Gastrocnemius medialis (tissue), 4 donors: ENCODE data around the gene NRF1. TPM values are rescaled to one million over a fixed set of nuclear protein-coding genes. Genes with fewer than 3 reads are reported as not detected.

Experiments
- ATAC-seq, 2 donors: fragments of 150-250 bp; one replicate each; pipeline ENCODE4 v1.9.1; 2016
- DNase-seq, 2 donors: peaks; one replicate each; pipeline ENCODE4 v3.0.0-alpha.2; 2019
- H3K27ac ChIP-seq, 4 donors: fragments of 200-600 bp; sonication (generic); 1 replicate in 1 of 4; 2 replicates in 3 of 4; pipeline ENCODE4 v1.5.1; 2016 to 2018; ENCODE audit warnings: mild to moderate bottlenecking in 2 of 4, moderate library complexity in 1 of 4
- H3K27me3 ChIP-seq, 3 donors: fragments of 200-600 bp; sonication (generic) in 2 of 3; 1 replicate in 1 of 3; 2 replicates in 2 of 3; pipeline versions ENCODE4 v1.5.1 to v1.6.0; 2016 to 2019; ENCODE audit warnings: mild to moderate bottlenecking in 1 of 3, moderate library complexity in 1 of 3
- H3K36me3 ChIP-seq, 2 donors: fragments of 200-600 bp; sonication (generic) in 1 of 2; one replicate each; pipeline ENCODE4 v1.5.1; 2017 to 2018
- H3K4me1 ChIP-seq, 2 donors: fragments of 200-600 bp; sonication (generic) in 1 of 2; one replicate each; pipeline ENCODE4 v1.5.1; 2016 to 2017; ENCODE audit warnings: mild to moderate bottlenecking in 2 of 2
- H3K4me3 ChIP-seq, 4 donors: fragments of 200-600 bp; sonication (generic) in 3 of 4; 1 replicate in 1 of 4; 2 replicates in 3 of 4; pipeline ENCODE4 v1.5.1; 2016 to 2019; ENCODE audit warnings: mild to moderate bottlenecking in 2 of 4
- H3K9me3 ChIP-seq, 3 donors: fragments of 200-600 bp; sonication (generic) in 2 of 3; 1 replicate in 1 of 3; 2 replicates in 2 of 3; pipeline ENCODE4 v1.5.1; 2016 to 2019
- POLR2A ChIP-seq, 2 donors: fragments of 450-650 bp; IDR thresholded peaks; one replicate each; pipeline ENCODE4 v1.6.1; 2017; ENCODE audit warnings: antibody characterized with exemption in 2 of 2, mild to moderate bottlenecking in 2 of 2, moderate library complexity in 2 of 2
- in situ Hi-C, 4 donors: fragments of 200-750 bp; cut with MboI; loops; one replicate each; pipeline versions ENCODE4 v1.15.0 to v1.8.0; 2017; ENCODE audit warnings: low sequenced_read_pairs in 4 of 4
- intact Hi-C: fragments of 100-400 bp; cut with DNase I; formaldehyde crosslinking; loops from one replicate; pipeline ENCODE4 v1.15.1; 2023; ENCODE audit warnings: low total_unique reads
- total RNA-seq, 4 donors: library from RNA; depleted of rRNA; stranded (reverse); fragments of >200 nt; gene quantifications; one replicate each; pipeline versions ENCODE4 v1.1.0 to v1.2.3, GENCODE V29; 2016
- TF ChIP-seq, protein P1 (sequence below), 5 experiments: fragments of 450-650 bp in 3 of 5; fragments of 200-600 bp in 2 of 5; sonication (generic) in 2 of 5; IDR thresholded peaks in 4 of 5; conservative IDR thresholded peaks in 1 of 5; 1 replicate in 4 of 5; 2 replicates in 1 of 5; pipeline ENCODE4 v1.5.1; 2016 to 2019; ENCODE audit warnings: antibody characterized with exemption in 5 of 5, mild to moderate bottlenecking in 3 of 5, moderate library complexity in 3 of 5

NRF1 gene
- total RNA-seq, 4 donors from 2014 or later: 11.3 to 26.3 (median 18.0) TPM

DNA sequence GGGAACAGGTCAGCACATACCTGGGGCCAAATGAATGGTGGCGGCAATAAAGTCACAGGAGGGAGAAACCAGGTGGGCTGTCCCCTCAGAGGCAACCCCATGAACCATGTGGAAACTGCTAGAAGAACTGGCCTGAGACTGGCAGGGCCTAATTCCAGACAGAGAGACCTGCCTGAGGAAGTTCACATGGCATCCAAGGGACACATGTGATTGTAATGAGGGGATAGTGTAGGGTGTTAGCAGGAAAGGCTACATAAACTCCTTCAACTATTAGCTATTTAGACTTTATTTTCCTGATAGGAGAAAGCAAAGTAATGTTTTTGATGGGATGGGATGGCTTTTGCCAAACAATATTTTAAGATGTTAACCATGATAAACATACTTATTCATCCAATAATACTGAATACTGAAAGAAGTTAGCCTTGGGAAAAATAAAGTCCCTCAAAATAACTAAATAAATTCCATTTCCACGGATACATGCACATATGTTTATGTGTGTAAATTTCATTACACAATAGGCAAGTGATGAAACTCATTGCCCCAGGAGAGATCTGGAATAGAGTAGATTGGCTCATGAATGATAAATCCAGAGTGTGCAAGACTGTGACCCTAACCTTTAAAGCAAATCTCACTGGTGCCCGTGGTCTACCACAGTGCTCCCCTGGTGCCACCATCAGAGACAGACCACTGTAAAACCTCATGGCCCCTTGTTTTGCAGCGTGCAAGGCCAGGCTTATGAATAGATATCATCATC, 137.0 kb downstream of the NRF1 start:
- Histone ChIP-seq H3K4me1 (peaks cover 0 to 5% of the 10 kb centered on the region in 2 donors), H3K36me3 (no peaks in the 10 kb centered on the region), H3K27me3 (no peaks in the 10 kb centered on the region), H3K27ac (no peak overlapping the region), H3K4me3 (no peak overlapping the region), H3K9me3 (no peaks in the 10 kb centered on the region)
- DNase-seq (no peak), ATAC-seq (peak in 1 of 2 donors; percentile 34)
- intact Hi-C loops: no loop called here
- in situ Hi-C loops: no loop called here
- TF ChIP-seq POLR2A (IDR thresholded peaks at IDR 0.05): no peak
- TF ChIP-seq, protein P1, sequence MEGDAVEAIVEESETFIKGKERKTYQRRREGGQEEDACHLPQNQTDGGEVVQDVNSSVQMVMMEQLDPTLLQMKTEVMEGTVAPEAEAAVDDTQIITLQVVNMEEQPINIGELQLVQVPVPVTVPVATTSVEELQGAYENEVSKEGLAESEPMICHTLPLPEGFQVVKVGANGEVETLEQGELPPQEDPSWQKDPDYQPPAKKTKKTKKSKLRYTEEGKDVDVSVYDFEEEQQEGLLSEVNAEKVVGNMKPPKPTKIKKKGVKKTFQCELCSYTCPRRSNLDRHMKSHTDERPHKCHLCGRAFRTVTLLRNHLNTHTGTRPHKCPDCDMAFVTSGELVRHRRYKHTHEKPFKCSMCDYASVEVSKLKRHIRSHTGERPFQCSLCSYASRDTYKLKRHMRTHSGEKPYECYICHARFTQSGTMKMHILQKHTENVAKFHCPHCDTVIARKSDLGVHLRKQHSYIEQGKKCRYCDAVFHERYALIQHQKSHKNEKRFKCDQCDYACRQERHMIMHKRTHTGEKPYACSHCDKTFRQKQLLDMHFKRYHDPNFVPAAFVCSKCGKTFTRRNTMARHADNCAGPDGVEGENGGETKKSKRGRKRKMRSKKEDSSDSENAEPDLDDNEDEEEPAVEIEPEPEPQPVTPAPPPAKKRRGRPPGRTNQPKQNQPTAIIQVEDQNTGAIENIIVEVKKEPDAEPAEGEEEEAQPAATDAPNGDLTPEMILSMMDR (IDR thresholded peaks at IDR 0.05 in 4 of 5, conservative IDR thresholded peaks at IDR 0.05 in 1 of 5): no peak

DNA sequence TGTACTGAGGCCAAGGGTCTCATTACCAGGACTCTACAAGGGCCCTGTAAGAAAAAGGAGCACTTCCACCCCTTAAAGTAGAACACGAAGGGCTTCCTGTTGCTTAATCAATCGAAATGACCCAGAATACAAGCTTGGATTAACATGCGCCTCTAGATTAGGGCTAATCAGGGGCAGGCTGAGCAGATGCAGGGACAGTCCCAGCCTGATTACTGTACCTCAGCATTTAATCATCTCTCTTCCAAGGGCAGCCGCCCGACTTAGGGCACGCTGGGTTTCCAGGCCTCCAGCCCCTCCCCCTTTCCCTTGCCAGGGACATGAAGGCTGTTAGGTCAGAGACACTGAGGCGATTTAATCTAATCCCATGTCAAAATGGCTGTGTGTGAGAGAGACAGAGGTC, 138.6 kb downstream of the NRF1 start:
- intact Hi-C loops: no loop called here
- Histone ChIP-seq H3K36me3 (peaks cover 0 to 4% of the 10 kb centered on the region in 2 donors), H3K9me3 (no peaks in the 10 kb centered on the region), H3K27ac (no peak overlapping the region), H3K4me3 (no peak overlapping the region), H3K4me1 (peaks cover 0 to 5% of the 10 kb centered on the region in 2 donors), H3K27me3 (no peaks in the 10 kb centered on the region)
- ATAC-seq (no peak), DNase-seq (no peak)
- no peak for TF ChIP-seq POLR2A (IDR thresholded peaks at IDR 0.05)
- in situ Hi-C loops: no loop called here

DNA sequence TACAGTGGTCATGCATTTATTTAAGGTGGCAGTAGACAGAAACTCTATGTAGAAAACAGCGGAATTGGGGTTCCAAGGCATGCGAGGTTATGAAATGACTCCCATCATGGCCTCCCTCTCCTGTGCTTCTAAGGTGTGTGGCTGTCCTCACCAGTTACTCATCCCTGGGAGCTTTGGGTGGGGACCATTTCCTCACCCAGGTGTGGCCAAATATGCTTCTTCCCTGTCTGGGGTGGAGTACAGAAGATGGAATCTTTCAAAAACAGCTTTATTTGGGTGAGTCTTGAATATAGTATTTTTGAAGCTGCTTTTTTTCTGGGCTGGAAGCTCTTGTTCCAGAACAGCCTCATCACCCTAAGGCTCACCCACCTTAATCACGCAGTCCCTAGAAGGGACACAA, 139.0 kb downstream of the NRF1 start:
- H3K4me1 ChIP-seq: peaks cover 0 to 5% of the 10 kb centered on the region in 2 donors
- no peak for TF ChIP-seq POLR2A (IDR thresholded peaks at IDR 0.05)
- TF ChIP-seq, protein P1 (IDR thresholded peaks at IDR 0.05 in 4 of 5, conservative IDR thresholded peaks at IDR 0.05 in 1 of 5): no peak
- H3K27me3 ChIP-seq: no peaks in the 10 kb centered on the region
- intact Hi-C loops (no loop called here), in situ Hi-C loops (no loop called here)
- ATAC-seq (no peak), DNase-seq (no peak)
- no peak overlapping the region for H3K4me3 ChIP-seq
- no peak overlapping the region for H3K27ac ChIP-seq
- H3K9me3 ChIP-seq: no peaks in the 10 kb centered on the region
- peaks cover 0 to 9% of the 10 kb centered on the region in 2 donors for H3K36me3 ChIP-seq

DNA sequence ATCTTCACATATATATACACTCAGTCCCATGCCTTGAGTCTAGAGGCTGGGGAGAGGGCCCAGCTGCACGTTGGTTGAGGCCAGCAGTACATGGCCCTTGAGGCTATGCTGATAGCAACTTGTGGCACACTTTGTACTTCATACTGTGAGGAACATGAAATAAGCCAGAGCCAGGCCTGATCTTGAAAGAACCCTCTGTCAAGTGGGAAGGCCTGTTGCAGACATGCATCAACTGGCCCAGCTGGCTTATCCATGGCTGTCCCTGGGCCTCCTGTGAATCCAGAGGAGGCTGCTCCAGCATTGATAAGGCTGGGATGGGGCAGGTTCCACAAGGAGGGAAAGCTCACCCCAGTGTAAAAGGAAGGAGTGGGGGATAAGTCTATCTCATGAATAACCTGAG, 140.4 kb downstream of the NRF1 start:
- TF ChIP-seq, protein P1 (IDR thresholded peaks at IDR 0.05 in 4 of 5, conservative IDR thresholded peaks at IDR 0.05 in 1 of 5): no peak
- no peak for TF ChIP-seq POLR2A (IDR thresholded peaks at IDR 0.05)
- peaks cover 0 to 17% of the 10 kb centered on the region in 2 donors for H3K36me3 ChIP-seq
- no peaks in the 10 kb centered on the region for H3K9me3 ChIP-seq
- in situ Hi-C loops: no loop called here
- no peaks in the 10 kb centered on the region for H3K27me3 ChIP-seq
- H3K4me3 ChIP-seq: no peak overlapping the region
- intact Hi-C loops: no loop called here
- H3K4me1 ChIP-seq: peaks cover 0 to 5% of the 10 kb centered on the region in 2 donors
- ATAC-seq: no peak
- DNase-seq: no peak
- H3K27ac ChIP-seq: no peak overlapping the region

DNA sequence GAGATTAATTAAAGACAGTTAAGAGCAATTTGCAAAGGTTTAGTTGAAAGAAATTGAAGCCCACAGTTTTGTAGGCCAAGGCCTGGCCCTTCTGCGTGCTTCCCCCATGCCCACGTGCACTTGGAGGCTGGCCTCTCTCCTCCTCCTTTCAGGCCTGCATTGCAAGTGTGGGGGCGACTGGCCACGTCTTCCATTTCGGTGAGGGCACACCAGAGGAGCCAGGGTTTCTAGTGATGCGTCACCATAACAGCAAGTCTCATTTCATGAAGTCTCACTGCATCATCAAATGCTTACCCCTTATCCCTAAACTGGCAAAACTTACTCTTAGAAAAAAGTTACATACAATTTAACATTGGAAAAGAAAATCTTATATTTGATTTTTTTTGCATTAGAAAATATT, 141.2 kb downstream of the NRF1 start:
- DNase-seq (no peak), ATAC-seq (no peak)
- peaks cover 0 to 5% of the 10 kb centered on the region in 2 donors for H3K4me1 ChIP-seq
- H3K27ac ChIP-seq: no peak overlapping the region
- H3K36me3 ChIP-seq: peaks cover 0 to 17% of the 10 kb centered on the region in 2 donors
- H3K4me3 ChIP-seq: no peak overlapping the region
- TF ChIP-seq POLR2A (IDR thresholded peaks at IDR 0.05): no peak
- TF ChIP-seq, protein P1 (IDR thresholded peaks at IDR 0.05 in 4 of 5, conservative IDR thresholded peaks at IDR 0.05 in 1 of 5): no peak
- no peaks in the 10 kb centered on the region for H3K27me3 ChIP-seq
- H3K9me3 ChIP-seq: no peaks in the 10 kb centered on the region
- intact Hi-C loops: no loop called here
- in situ Hi-C loops: no loop called here
